ENCODE results near the gene PRPSAP2.

DNA sequence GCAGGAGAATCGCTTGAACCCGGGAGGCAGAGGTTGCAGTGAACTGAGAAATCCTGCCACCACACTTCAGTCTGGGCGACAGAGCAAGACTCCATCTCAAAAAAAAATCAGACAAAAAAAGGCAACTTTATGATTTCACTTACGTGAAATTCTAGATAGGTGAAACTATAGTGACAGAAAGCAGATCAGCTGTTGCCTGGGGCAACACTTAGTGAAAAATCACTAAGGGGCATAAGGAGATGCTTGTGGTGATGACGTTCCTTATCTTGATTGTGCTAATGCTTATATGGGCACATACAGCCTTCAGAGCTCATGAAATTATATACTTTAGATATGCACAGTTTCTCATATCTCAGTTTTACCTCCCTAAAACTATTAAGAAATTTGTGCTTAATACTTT lies 52.4 kb downstream of the PRPSAP2 start:
- TF ChIP-seq GATA3 (IDR thresholded peaks at IDR 0.05; ENCODE audit: low read depth, low read length) (no peak), GATA2 (IDR thresholded peaks at IDR 0.05; ENCODE audit: low read depth, low read length) (no peak)
